ENCODE measurements around the gene SSX2IP.

The SSX2IP gene

GRCh38 chr1:84711869-84712268 is 21.6 kb upstream of the SSX2IP start:
- no peak for DNase-seq (ENCODE audit: low read depth in 3 of 3, low spot score in 1 of 3)

- no peak for DNase-seq (ENCODE audit: low read depth in 3 of 3, low spot score in 1 of 3)
Observed at GRCh38 chr1:84711121-84711520, 20.9 kb upstream of the SSX2IP start.

GRCh38 chr1:84709131-84709530 is 18.9 kb upstream of the SSX2IP start:
- no peak for DNase-seq (ENCODE audit: low read depth in 3 of 3, low spot score in 1 of 3)

- DNase-seq (ENCODE audit: low read depth in 3 of 3, low spot score in 1 of 3): no peak
Observed at GRCh38 chr1:84708031-84708430, 17.8 kb upstream of the SSX2IP start.

GRCh38 chr1:84705513-84705912 is 15.3 kb upstream of the SSX2IP start:
- no peak for DNase-seq (ENCODE audit: low read depth in 3 of 3, low spot score in 1 of 3)

GRCh38 chr1:84704872-84705417 is 14.7 kb upstream of the SSX2IP start:
- DNase-seq (ENCODE audit: low read depth in 3 of 3, low spot score in 1 of 3): no peak

GRCh38 chr1:84703431-84703830 is 13.2 kb upstream of the SSX2IP start:
- DNase-seq (ENCODE audit: low read depth in 3 of 3, low spot score in 1 of 3): no peak

- no peak for DNase-seq (ENCODE audit: low read depth in 3 of 3, low spot score in 1 of 3)
Observed at GRCh38 chr1:84702143-84702542, 11.9 kb upstream of the SSX2IP start.

- no peak for DNase-seq (ENCODE audit: low read depth in 3 of 3, low spot score in 1 of 3)
Observed at GRCh38 chr1:84701376-84701775, 11.1 kb upstream of the SSX2IP start.

GRCh38 chr1:84700070-84700469 is 9.8 kb upstream of the SSX2IP start:
- no peak for DNase-seq (ENCODE audit: low read depth in 3 of 3, low spot score in 1 of 3)

- DNase-seq (ENCODE audit: low read depth in 3 of 3, low spot score in 1 of 3): no peak
Observed at GRCh38 chr1:84698151-84699110, 8.2 kb upstream of the SSX2IP start.

GRCh38 chr1:84693785-84694184 is 3.5 kb upstream of the SSX2IP start:
- no peak for DNase-seq (ENCODE audit: low read depth in 3 of 3, low spot score in 1 of 3)

GRCh38 chr1:84693005-84693404 is 2.7 kb upstream of the SSX2IP start:
- DNase-seq (ENCODE audit: low read depth in 3 of 3, low spot score in 1 of 3): no peak

GRCh38 chr1:84692391-84692790 is 2.1 kb upstream of the SSX2IP start:
- no peak for DNase-seq (ENCODE audit: low read depth in 3 of 3, low spot score in 1 of 3)

- no peak for DNase-seq (ENCODE audit: low read depth in 3 of 3, low spot score in 1 of 3)
Observed at GRCh38 chr1:84691122-84691783, 992 bp upstream of the SSX2IP start.

- peak in 1 of 3 donors; percentile 17 for DNase-seq (ENCODE audit: low read depth in 3 of 3, low spot score in 1 of 3)
Observed at GRCh38 chr1:84689514-84690396, 506 bp downstream of the SSX2IP start.

- DNase-seq (ENCODE audit: low read depth in 3 of 3, low spot score in 1 of 3): no peak
Observed at GRCh38 chr1:84688463-84689061, 1.7 kb downstream of the SSX2IP start.

- DNase-seq (ENCODE audit: low read depth in 3 of 3, low spot score in 1 of 3): no peak
Observed at GRCh38 chr1:84687714-84688462, 2.4 kb downstream of the SSX2IP start.

GRCh38 chr1:84686223-84686622 is 4.0 kb downstream of the SSX2IP start:
- DNase-seq (ENCODE audit: low read depth in 3 of 3, low spot score in 1 of 3): no peak

- no peak for DNase-seq (ENCODE audit: low read depth in 3 of 3, low spot score in 1 of 3)
Observed at GRCh38 chr1:84683508-84683907, 6.8 kb downstream of the SSX2IP start.

All from stimulated activated CD4-positive, alpha-beta T cell treated with anti-CD3 and anti-CD28 coated beads, TNF-alpha, amount 100 ng/mL, for 1 hour (primary cell).